ENCODE results near the gene RIT2.

RIT2 gene

GRCh38 chr18:43007365-43007764 lies 108.1 kb downstream of the RIT2 start:
- no peak for TF ChIP-seq POLR2A (IDR thresholded peaks at IDR 0.05; ENCODE audit: low read depth, low read length)
- no peak for TF ChIP-seq POLR2AphosphoS5 (IDR thresholded peaks at IDR 0.05; ENCODE audit: low read depth, low read length)
- no peak for TF ChIP-seq TAF1 (IDR thresholded peaks at IDR 0.05; ENCODE audit: borderline replicate concordance, low read depth, low read length)
- DNase-seq (ENCODE audit: insufficient read length) = no peak
- no peak for FAIRE-seq

- DNase-seq (ENCODE audit: insufficient read length) = no peak
- no peak for FAIRE-seq
- no peak for TF ChIP-seq POLR2AphosphoS5 (IDR thresholded peaks at IDR 0.05; ENCODE audit: low read depth, low read length)
- no peak for TF ChIP-seq POLR2A (IDR thresholded peaks at IDR 0.05; ENCODE audit: low read depth, low read length)
- no peak for TF ChIP-seq TAF1 (IDR thresholded peaks at IDR 0.05; ENCODE audit: borderline replicate concordance, low read depth, low read length)
Observed at GRCh38 chr18:43004421-43004820, 111.1 kb downstream of the RIT2 start.

- no peak for FAIRE-seq
- no peak for TF ChIP-seq TAF1 (IDR thresholded peaks at IDR 0.05; ENCODE audit: borderline replicate concordance, low read depth, low read length)
- no peak for TF ChIP-seq POLR2A (IDR thresholded peaks at IDR 0.05; ENCODE audit: low read depth, low read length)
- TF ChIP-seq POLR2AphosphoS5 (IDR thresholded peaks at IDR 0.05; ENCODE audit: low read depth, low read length) = no peak
- DNase-seq (ENCODE audit: insufficient read length) = no peak
Observed at GRCh38 chr18:43001821-43002220, 113.7 kb downstream of the RIT2 start.

GRCh38 chr18:42996824-42997223 lies 118.7 kb downstream of the RIT2 start:
- DNase-seq (ENCODE audit: insufficient read length) = no peak
- TF ChIP-seq POLR2A (IDR thresholded peaks at IDR 0.05; ENCODE audit: low read depth, low read length) (no peak), TAF1 (IDR thresholded peaks at IDR 0.05; ENCODE audit: borderline replicate concordance, low read depth, low read length) (no peak), POLR2AphosphoS5 (IDR thresholded peaks at IDR 0.05; ENCODE audit: low read depth, low read length) (no peak)
- no peak for FAIRE-seq

GRCh38 chr18:42980426-42980825 lies 135.1 kb downstream of the RIT2 start:
- no peak for FAIRE-seq
- TF ChIP-seq POLR2A (IDR thresholded peaks at IDR 0.05; ENCODE audit: low read depth, low read length) = no peak
- TF ChIP-seq TAF1 (IDR thresholded peaks at IDR 0.05; ENCODE audit: borderline replicate concordance, low read depth, low read length) = no peak
- no peak for TF ChIP-seq POLR2AphosphoS5 (IDR thresholded peaks at IDR 0.05; ENCODE audit: low read depth, low read length)
- DNase-seq (ENCODE audit: insufficient read length) = no peak

GRCh38 chr18:42977982-42978637 lies 137.4 kb downstream of the RIT2 start:
- no peak for DNase-seq (ENCODE audit: insufficient read length)
- FAIRE-seq = no peak
- TF ChIP-seq TAF1 (IDR thresholded peaks at IDR 0.05; ENCODE audit: borderline replicate concordance, low read depth, low read length) (no peak), POLR2A (IDR thresholded peaks at IDR 0.05; ENCODE audit: low read depth, low read length) (no peak), POLR2AphosphoS5 (IDR thresholded peaks at IDR 0.05; ENCODE audit: low read depth, low read length) (no peak)

GRCh38 chr18:42976869-42977590 lies 138.5 kb downstream of the RIT2 start:
- DNase-seq (ENCODE audit: insufficient read length) (no peak), FAIRE-seq (no peak)
- TF ChIP-seq TAF1 (IDR thresholded peaks at IDR 0.05; ENCODE audit: borderline replicate concordance, low read depth, low read length) (no peak), POLR2AphosphoS5 (IDR thresholded peaks at IDR 0.05; ENCODE audit: low read depth, low read length) (no peak), POLR2A (IDR thresholded peaks at IDR 0.05; ENCODE audit: low read depth, low read length) (no peak)

GRCh38 chr18:42969366-42969765 lies 146.1 kb downstream of the RIT2 start:
- FAIRE-seq (no peak), DNase-seq (ENCODE audit: insufficient read length) (no peak)
- TF ChIP-seq POLR2A (IDR thresholded peaks at IDR 0.05; ENCODE audit: low read depth, low read length) = no peak
- no peak for TF ChIP-seq TAF1 (IDR thresholded peaks at IDR 0.05; ENCODE audit: borderline replicate concordance, low read depth, low read length)
- TF ChIP-seq POLR2AphosphoS5 (IDR thresholded peaks at IDR 0.05; ENCODE audit: low read depth, low read length) = no peak

GRCh38 chr18:42961298-42961697 lies 154.2 kb downstream of the RIT2 start:
- FAIRE-seq (no peak), DNase-seq (ENCODE audit: insufficient read length) (no peak)
- TF ChIP-seq POLR2AphosphoS5 (IDR thresholded peaks at IDR 0.05; ENCODE audit: low read depth, low read length) = no peak
- no peak for TF ChIP-seq POLR2A (IDR thresholded peaks at IDR 0.05; ENCODE audit: low read depth, low read length)
- no peak for TF ChIP-seq TAF1 (IDR thresholded peaks at IDR 0.05; ENCODE audit: borderline replicate concordance, low read depth, low read length)

- DNase-seq (ENCODE audit: insufficient read length) (no peak), FAIRE-seq (no peak)
- no peak for TF ChIP-seq POLR2AphosphoS5 (IDR thresholded peaks at IDR 0.05; ENCODE audit: low read depth, low read length)
- TF ChIP-seq TAF1 (IDR thresholded peaks at IDR 0.05; ENCODE audit: borderline replicate concordance, low read depth, low read length) = no peak
Observed at GRCh38 chr18:42959528-42959927, 156.0 kb downstream of the RIT2 start.

GRCh38 chr18:42958353-42958752 lies 157.1 kb downstream of the RIT2 start:
- FAIRE-seq (no peak), DNase-seq (ENCODE audit: insufficient read length) (no peak)
- no peak for TF ChIP-seq TAF1 (IDR thresholded peaks at IDR 0.05; ENCODE audit: borderline replicate concordance, low read depth, low read length)
- no peak for TF ChIP-seq POLR2A (IDR thresholded peaks at IDR 0.05; ENCODE audit: low read depth, low read length)
- no peak for TF ChIP-seq POLR2AphosphoS5 (IDR thresholded peaks at IDR 0.05; ENCODE audit: low read depth, low read length)

- DNase-seq (ENCODE audit: insufficient read length) (no peak), FAIRE-seq (no peak)
- TF ChIP-seq TAF1 (IDR thresholded peaks at IDR 0.05; ENCODE audit: borderline replicate concordance, low read depth, low read length) (no peak), POLR2AphosphoS5 (IDR thresholded peaks at IDR 0.05; ENCODE audit: low read depth, low read length) (no peak), POLR2A (IDR thresholded peaks at IDR 0.05; ENCODE audit: low read depth, low read length) (no peak)
Observed at GRCh38 chr18:42956287-42956686, 159.2 kb downstream of the RIT2 start.
